ENCODE data around the gene DVL2.
A peak's percentile ranks its signal among the peaks of the same experiment; 100 is the strongest.

DVL2 gene

DNA sequence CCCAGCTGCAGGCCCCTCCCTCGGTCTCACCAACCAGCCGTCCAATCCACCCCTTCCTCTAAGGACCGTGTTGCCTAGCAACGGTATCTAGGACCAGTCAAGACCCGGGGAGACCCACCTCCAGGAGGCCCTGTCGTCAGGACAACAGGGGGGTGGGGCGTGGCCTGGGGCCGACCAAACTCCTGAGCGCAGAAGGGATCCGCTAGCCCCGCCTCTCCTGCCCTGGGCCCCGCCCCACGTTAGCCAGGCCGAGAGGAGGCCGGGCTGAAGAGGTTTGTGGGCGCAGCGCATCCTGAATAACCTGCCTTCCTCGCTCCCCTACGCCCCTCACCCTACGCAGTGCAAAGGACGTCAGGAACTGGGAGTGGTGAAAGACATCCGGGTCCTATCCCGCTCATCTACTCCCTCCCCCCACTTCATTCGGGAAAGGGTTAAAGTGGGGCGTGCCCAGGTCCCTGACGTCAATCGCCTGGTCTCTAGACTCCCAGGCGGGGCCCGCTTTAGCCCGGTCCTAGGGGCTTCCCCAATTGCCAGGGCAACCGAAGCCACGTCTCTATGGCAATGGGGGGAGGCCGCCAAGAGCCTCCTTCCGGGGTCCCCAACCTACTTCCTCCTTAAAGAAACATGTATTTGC lies 29.4 kb downstream of the DVL2 start:
- Histone ChIP-seq H2AFZ (ENCODE audit: low read depth, low read length) (peak overlapping the region; percentile 60), H3K23ac (ENCODE audit: low read length in 2 of 2) (no peak overlapping the region), H3K4ac (ENCODE audit: low read depth in 1 of 2, low read length in 2 of 2) (no peak overlapping the region), H3K4me1 (ENCODE audit: control insufficient read depth, insufficient read depth, low read depth, low read length) (peaks cover 24% of the 10 kb centered on the region), H3K9me3 (ENCODE audit: control insufficient read depth, low read length) (no peaks in the 10 kb centered on the region), H2BK5ac (ENCODE audit: low read depth, low read length, poor library complexity, severe bottlenecking) (no peak overlapping the region), H3K4me2 (ENCODE audit: low read length, poor library complexity, severe bottlenecking) (peak overlapping the region; percentile 47), H2BK12ac (ENCODE audit: low read length in 2 of 2) (no peak overlapping the region), H3K9ac (ENCODE audit: low read length) (peak overlapping the region; percentile 88), H3K27me3 (ENCODE audit: control insufficient read depth in 1 of 2, insufficient read depth in 1 of 2, low read length in 2 of 2) (no peaks in the 10 kb centered on the region), H3K14ac (ENCODE audit: low read length in 2 of 2) (peak overlapping the region in 1 of 2 experiments; percentile 78), H2BK120ac (ENCODE audit: low read depth, low read length) (peak overlapping the region; percentile 24), H3K36me3 (ENCODE audit: control insufficient read depth in 1 of 2, insufficient read depth in 2 of 2, low read depth in 1 of 2, low read length in 2 of 2) (peaks cover 35 to 56% of the 10 kb centered on the region in 2 experiments), H2AK5ac (ENCODE audit: low read length, severe bottlenecking) (no peak overlapping the region), H3K27ac (ENCODE audit: low read length, poor library complexity, severe bottlenecking) (peak overlapping the region; percentile 53), H4K91ac (ENCODE audit: low read length) (no peak overlapping the region), H2BK15ac (ENCODE audit: low read depth, poor library complexity, severe bottlenecking) (no peak overlapping the region), H4K8ac (ENCODE audit: low read length) (peak overlapping the region; percentile 21), H3K4me3 (ENCODE audit: insufficient read depth in 1 of 2, low read depth in 1 of 2, low read length in 2 of 2) (peak overlapping the region; percentile 48 to 80), H3K18ac (ENCODE audit: low read depth in 1 of 2, low read length in 2 of 2) (peak overlapping the region; percentile 2 to 91), H3K79me1 (replicated peaks; ENCODE audit: low read length, poor library complexity, severe bottlenecking) (peaks cover 45% of the 10 kb centered on the region)
- WGBS: 31% methylated on average over 34 of the region's 34 CpGs
- DNase-seq: peak; percentile 93

GRCh38 chr17:7204336-7204735 lies 30.0 kb downstream of the DVL2 start:
- H3K4me2 ChIP-seq (ENCODE audit: low read length, poor library complexity, severe bottlenecking): peak overlapping the region; percentile 47
- peak overlapping the region in 1 of 2 experiments; percentile 11 for H3K18ac ChIP-seq (ENCODE audit: low read depth in 1 of 2, low read length in 2 of 2)
- no peak overlapping the region for H2AFZ ChIP-seq (ENCODE audit: low read depth, low read length)
- peaks cover 24% of the 10 kb centered on the region for H3K4me1 ChIP-seq (ENCODE audit: control insufficient read depth, insufficient read depth, low read depth, low read length)
- H2AK5ac ChIP-seq (ENCODE audit: low read length, severe bottlenecking): peak overlapping the region; percentile 13
- no peaks in the 10 kb centered on the region for H3K9me3 ChIP-seq (ENCODE audit: control insufficient read depth, low read length)
- no peak overlapping the region for H3K27ac ChIP-seq (ENCODE audit: low read length, poor library complexity, severe bottlenecking)
- H3K4me3 ChIP-seq (ENCODE audit: insufficient read depth in 1 of 2, low read depth in 1 of 2, low read length in 2 of 2): peak overlapping the region; percentile 48 to 80
- 77% methylated on average over 8 of the region's 15 CpGs for WGBS
- H3K14ac ChIP-seq (ENCODE audit: low read length in 2 of 2): no peak overlapping the region
- H3K79me1 ChIP-seq (replicated peaks; ENCODE audit: low read length, poor library complexity, severe bottlenecking): peaks cover 44% of the 10 kb centered on the region
- peak overlapping the region; percentile 24 for H2BK120ac ChIP-seq (ENCODE audit: low read depth, low read length)
- no peak overlapping the region for H3K23ac ChIP-seq (ENCODE audit: low read length in 2 of 2)
- peak overlapping the region; percentile 19 for H4K8ac ChIP-seq (ENCODE audit: low read length)
- no peak overlapping the region for H2BK12ac ChIP-seq (ENCODE audit: low read length in 2 of 2)
- no peak overlapping the region for H2BK15ac ChIP-seq (ENCODE audit: low read depth, poor library complexity, severe bottlenecking)
- no peak for DNase-seq
- no peak overlapping the region for H2BK5ac ChIP-seq (ENCODE audit: low read depth, low read length, poor library complexity, severe bottlenecking)
- H3K9ac ChIP-seq (ENCODE audit: low read length): peak overlapping the region; percentile 88
- H3K27me3 ChIP-seq (ENCODE audit: control insufficient read depth in 1 of 2, insufficient read depth in 1 of 2, low read length in 2 of 2): no peaks in the 10 kb centered on the region
- H3K36me3 ChIP-seq (ENCODE audit: control insufficient read depth in 1 of 2, insufficient read depth in 2 of 2, low read depth in 1 of 2, low read length in 2 of 2): peaks cover 39 to 53% of the 10 kb centered on the region in 2 experiments
- no peak overlapping the region for H3K4ac ChIP-seq (ENCODE audit: low read depth in 1 of 2, low read length in 2 of 2)
- H4K91ac ChIP-seq (ENCODE audit: low read length): peak overlapping the region; percentile 25

DNA sequence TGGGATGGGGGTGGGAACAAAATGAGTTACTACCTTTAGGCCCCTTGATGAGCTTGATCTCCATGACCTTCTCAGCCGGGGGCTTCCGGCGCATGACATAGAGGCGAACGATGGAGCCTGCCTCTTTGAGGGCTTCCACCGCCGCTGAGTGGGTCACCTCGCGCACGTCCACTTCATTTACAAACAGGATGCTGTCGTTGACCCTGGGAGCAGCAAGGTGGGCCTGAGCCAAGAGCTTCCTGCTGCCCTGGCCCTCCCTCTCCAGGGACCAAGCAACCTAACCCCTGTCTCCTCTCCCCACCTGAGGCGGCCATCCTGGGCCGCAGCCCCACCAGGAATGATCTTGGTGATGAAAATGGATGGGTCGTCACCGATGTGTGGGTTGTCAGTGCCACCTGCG lies 30.9 kb downstream of the DVL2 start:
- Histone ChIP-seq H3K18ac (ENCODE audit: low read depth in 1 of 2, low read length in 2 of 2) (no peak overlapping the region), H3K9ac (ENCODE audit: low read length) (no peak overlapping the region), H3K27ac (ENCODE audit: low read length, poor library complexity, severe bottlenecking) (no peak overlapping the region), H3K14ac (ENCODE audit: low read length in 2 of 2) (no peak overlapping the region), H3K4me1 (ENCODE audit: control insufficient read depth, insufficient read depth, low read depth, low read length) (peaks cover 24% of the 10 kb centered on the region), H2BK12ac (ENCODE audit: low read length in 2 of 2) (no peak overlapping the region), H3K27me3 (ENCODE audit: control insufficient read depth in 1 of 2, insufficient read depth in 1 of 2, low read length in 2 of 2) (no peaks in the 10 kb centered on the region), H4K8ac (ENCODE audit: low read length) (no peak overlapping the region), H3K23ac (ENCODE audit: low read length in 2 of 2) (no peak overlapping the region), H2BK5ac (ENCODE audit: low read depth, low read length, poor library complexity, severe bottlenecking) (no peak overlapping the region), H2AK5ac (ENCODE audit: low read length, severe bottlenecking) (no peak overlapping the region), H3K9me3 (ENCODE audit: control insufficient read depth, low read length) (no peaks in the 10 kb centered on the region), H3K4me2 (ENCODE audit: low read length, poor library complexity, severe bottlenecking) (no peak overlapping the region), H3K4ac (ENCODE audit: low read depth in 1 of 2, low read length in 2 of 2) (no peak overlapping the region), H3K4me3 (ENCODE audit: insufficient read depth in 1 of 2, low read depth in 1 of 2, low read length in 2 of 2) (no peak overlapping the region), H4K91ac (ENCODE audit: low read length) (no peak overlapping the region), H3K36me3 (ENCODE audit: control insufficient read depth in 1 of 2, insufficient read depth in 2 of 2, low read depth in 1 of 2, low read length in 2 of 2) (peaks cover 43 to 46% of the 10 kb centered on the region in 2 experiments), H2BK120ac (ENCODE audit: low read depth, low read length) (no peak overlapping the region), H2AFZ (ENCODE audit: low read depth, low read length) (no peak overlapping the region), H3K79me1 (replicated peaks; ENCODE audit: low read length, poor library complexity, severe bottlenecking) (peaks cover 37% of the 10 kb centered on the region), H2BK15ac (ENCODE audit: low read depth, poor library complexity, severe bottlenecking) (no peak overlapping the region)
- 91% methylated on average over 16 of the region's 16 CpGs for WGBS
- DNase-seq: no peak

- Histone ChIP-seq H2BK120ac (ENCODE audit: low read depth, low read length) (no peak overlapping the region), H3K4ac (ENCODE audit: low read depth in 1 of 2, low read length in 2 of 2) (no peak overlapping the region), H3K4me2 (ENCODE audit: low read length, poor library complexity, severe bottlenecking) (no peak overlapping the region), H2AFZ (ENCODE audit: low read depth, low read length) (no peak overlapping the region), H3K4me1 (ENCODE audit: control insufficient read depth, insufficient read depth, low read depth, low read length) (peaks cover under 1% of the 10 kb centered on the region), H3K14ac (ENCODE audit: low read length in 2 of 2) (no peak overlapping the region), H3K27me3 (ENCODE audit: control insufficient read depth in 1 of 2, insufficient read depth in 1 of 2, low read length in 2 of 2) (no peaks in the 10 kb centered on the region), H2BK15ac (ENCODE audit: low read depth, poor library complexity, severe bottlenecking) (no peak overlapping the region), H3K79me1 (replicated peaks; ENCODE audit: low read length, poor library complexity, severe bottlenecking) (peaks cover 15% of the 10 kb centered on the region), H3K18ac (ENCODE audit: low read depth in 1 of 2, low read length in 2 of 2) (no peak overlapping the region), H2BK12ac (ENCODE audit: low read length in 2 of 2) (no peak overlapping the region), H2AK5ac (ENCODE audit: low read length, severe bottlenecking) (no peak overlapping the region), H2BK5ac (ENCODE audit: low read depth, low read length, poor library complexity, severe bottlenecking) (no peak overlapping the region), H3K23ac (ENCODE audit: low read length in 2 of 2) (no peak overlapping the region), H3K27ac (ENCODE audit: low read length, poor library complexity, severe bottlenecking) (no peak overlapping the region), H3K4me3 (ENCODE audit: insufficient read depth in 1 of 2, low read depth in 1 of 2, low read length in 2 of 2) (no peak overlapping the region), H3K9me3 (ENCODE audit: control insufficient read depth, low read length) (no peaks in the 10 kb centered on the region), H4K8ac (ENCODE audit: low read length) (no peak overlapping the region), H3K36me3 (ENCODE audit: control insufficient read depth in 1 of 2, insufficient read depth in 2 of 2, low read depth in 1 of 2, low read length in 2 of 2) (peaks cover 55 to 79% of the 10 kb centered on the region in 2 experiments), H4K91ac (ENCODE audit: low read length) (no peak overlapping the region), H3K9ac (ENCODE audit: low read length) (no peak overlapping the region)
- 94% methylated on average over 20 of the region's 22 CpGs for WGBS
- no peak for DNase-seq
Observed at GRCh38 chr17:7196651-7197401, 37.5 kb downstream of the DVL2 start.

All from mesenchymal stem cell (in vitro differentiated cells and primary cell).